T-helper 22 cell (primary cell): ENCODE measurements around the gene GAL.

Source experiments
- DNase-seq: peaks from one replicate; pipeline ENCODE4 v3.0.0-alpha.2; 2020; ENCODE audit warnings: low read depth

Gene GAL

DNA sequence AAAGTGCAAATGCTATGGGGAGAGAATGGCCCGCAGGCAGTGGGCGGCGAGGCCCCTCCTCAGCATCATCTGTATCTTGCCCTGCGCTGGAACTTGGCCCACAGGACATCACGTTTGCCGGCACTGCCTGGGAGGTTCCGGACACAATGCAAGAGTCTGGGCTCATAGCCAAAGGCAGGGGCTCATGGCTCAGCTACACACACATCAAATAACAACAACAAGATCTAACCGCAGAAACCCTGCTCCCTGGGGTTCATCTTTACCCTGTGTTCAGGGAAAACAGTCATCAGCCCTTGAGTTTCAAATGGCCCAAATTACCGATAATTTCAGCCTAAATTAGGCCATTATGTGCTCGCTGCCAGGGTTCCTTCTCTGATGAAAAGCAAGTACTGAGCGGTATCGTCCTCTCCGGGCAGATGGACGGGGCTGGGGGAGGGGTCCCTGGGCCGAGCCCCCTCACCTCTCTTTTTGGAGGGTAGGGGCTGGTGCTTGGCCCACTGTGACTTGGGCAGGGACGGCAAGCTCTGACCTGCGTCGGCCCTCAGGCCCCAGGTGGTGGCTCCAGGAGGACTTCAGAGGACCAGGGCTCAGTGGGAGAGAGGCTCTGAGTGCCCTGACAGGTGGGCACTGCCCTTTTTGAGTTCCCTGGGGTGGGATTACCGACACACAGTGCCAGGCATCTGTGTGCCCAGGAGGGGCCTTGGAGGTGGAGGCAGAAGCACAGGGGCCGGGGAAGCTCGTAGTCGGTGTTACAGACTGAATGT, 25.0 kb upstream of the GAL start:
- no peak for DNase-seq

DNA sequence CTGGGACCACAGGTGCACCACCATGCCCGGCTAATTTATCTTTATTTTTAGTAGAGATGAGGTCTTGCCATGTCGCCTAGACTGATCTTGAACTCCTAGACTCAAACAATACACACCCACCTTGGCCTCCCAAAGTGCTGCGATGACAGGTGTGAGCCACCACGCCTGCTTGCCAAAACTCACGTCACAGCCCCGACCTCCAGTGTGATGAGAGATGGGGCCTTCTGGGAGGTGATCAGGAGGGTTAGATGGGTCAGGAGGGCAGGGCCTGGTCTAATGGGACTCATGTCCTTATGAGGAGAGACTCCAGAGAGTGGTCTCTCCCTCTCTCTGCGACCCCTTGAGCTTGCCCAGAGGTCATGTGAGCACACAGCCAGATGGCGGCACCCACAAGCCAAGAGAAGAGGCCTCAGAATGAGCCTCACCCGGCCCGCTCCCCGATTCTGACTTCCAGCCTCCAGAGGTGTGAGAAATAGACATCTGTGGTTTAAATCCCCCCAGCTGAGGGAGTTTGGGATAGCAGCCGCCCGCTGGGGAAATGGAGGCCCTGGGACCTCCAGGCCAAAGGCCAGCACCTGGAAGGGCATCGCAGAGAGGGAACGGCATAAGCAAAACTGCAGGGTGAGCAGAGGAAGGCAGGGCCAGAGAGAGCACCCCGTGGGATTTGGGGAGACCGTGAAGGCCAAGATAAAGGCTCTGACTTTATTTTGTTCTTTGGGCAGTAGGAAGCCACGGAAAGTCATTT, 24.1 kb upstream of the GAL start:
- DNase-seq = no peak

DNA sequence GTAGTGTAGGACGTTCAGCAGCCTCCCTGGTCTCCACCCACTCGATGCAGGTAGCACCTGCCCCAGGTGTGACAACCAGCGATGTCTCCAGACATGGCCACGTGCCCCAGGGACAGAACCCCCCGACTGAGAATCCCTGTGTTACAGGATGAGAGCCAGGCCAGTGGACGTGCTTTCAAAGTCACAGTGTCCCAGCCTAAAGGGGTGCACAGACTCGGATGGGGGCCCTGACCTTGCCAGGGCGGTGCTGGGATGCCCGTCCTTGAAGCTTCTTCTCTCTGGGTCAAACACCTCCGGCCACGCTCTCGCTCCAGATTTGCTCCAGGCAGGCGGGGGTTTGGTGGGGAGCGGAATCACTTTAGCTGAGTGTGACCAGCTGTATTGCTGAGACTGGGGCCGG, 23.3 kb upstream of the GAL start:
- DNase-seq = no peak

DNA sequence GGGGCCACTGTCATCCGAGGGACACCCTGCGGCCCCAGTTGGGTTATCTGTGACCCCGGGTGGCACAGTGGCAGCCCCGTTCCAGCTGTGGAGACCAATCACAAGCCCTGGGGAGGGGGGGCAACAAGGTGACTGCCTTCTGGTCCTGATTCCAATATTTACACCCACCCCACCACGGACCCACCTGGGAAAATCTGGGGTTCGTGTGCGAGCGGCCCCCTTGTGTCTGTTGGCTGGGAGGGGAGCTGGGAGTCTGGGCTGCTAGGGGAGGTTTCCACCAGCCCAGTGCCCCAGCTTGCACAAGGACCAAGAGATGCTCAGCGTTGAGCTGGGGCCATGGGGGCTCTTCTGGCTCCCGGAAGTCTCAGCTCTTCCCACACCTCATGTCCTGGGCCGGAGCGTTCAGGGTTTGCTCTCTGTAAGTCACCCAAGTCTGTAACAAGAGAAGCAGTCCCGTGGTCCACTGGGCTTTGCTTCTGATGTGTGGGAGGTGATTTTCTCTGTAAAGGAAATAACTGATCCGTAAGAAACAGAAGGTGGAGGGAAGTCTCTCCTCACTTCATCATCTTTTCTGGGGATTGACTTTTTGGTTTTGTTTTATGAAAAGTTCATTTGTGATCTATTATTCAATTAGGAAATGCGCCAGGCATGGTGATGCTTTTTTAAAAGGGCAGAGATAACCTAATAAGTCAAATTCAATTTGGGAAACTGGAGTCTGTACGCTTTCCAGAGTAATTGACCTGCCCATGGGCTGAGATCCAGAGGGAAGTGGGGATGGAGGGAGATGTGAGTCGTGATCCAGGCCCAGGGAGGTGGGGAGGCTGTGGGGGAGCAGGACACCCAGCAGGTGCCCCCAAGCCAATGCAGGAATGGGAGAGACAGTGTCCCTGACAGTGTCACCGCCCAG, 22.4 kb upstream of the GAL start:
- DNase-seq = no peak

DNA sequence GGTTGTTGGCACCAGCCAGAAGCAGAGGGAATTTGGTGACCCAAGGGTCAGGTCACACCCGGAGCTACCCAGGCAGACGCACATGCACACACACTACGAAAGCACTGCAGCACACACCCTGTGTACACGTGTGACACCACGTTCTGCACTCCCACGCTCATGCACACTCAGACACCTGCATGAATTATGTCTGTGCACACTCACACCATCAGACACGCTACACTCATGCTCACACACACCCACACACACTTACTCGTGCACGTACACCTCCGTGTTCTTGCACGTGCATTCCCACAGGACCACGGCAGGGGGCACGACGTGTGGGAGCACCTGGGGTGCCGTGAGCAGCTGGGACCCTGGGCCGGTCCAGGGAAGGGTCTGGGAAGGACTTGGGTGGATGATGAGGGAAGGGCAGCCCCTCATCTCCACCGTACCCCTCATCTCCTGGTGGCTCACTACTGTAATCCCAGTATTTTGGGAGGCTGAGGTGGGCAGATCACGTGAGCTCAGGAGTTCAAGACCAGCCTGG, 20.8 kb upstream of the GAL start:
- no peak for DNase-seq

DNA sequence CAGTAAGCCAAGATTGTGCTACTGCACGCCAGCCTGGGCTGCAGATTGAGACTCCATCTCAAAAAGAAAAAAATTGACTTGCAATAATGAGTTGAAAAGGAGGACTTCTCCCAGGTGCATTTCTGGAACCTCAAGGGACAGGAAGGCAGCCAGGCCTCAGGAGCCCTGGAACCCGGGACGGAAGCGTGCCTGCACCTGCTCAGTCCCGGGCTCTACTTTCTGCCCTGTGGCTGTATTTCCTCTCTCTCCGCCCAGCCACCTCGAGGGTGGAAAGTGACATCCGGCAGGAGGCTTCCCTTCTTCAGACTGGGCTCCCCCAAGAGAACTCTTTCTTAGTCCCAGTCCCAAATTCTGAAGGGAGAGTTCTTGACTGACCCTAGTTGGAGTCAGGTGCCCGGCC, 20.2 kb upstream of the GAL start:
- DNase-seq = no peak

DNA sequence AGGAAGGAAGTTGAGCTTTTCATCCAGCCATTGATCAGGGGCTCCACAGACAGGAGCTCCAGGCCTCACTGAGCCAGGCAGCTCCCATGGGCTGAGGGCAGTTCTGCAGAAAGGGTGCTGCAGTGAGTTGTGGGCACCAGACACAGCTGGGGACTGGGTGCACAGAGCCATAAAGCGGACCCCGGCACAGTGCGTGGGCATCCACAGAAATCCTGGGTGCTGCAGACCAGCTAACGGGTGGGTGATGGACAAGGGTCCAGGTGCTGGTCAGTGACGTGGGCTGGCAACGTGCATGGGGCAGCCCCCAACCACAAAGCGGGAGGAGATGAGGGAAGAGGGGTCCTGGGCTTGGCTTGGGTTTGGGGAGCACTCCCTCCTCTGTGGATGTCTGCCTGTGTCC, 19.4 kb upstream of the GAL start:
- no peak for DNase-seq

DNA sequence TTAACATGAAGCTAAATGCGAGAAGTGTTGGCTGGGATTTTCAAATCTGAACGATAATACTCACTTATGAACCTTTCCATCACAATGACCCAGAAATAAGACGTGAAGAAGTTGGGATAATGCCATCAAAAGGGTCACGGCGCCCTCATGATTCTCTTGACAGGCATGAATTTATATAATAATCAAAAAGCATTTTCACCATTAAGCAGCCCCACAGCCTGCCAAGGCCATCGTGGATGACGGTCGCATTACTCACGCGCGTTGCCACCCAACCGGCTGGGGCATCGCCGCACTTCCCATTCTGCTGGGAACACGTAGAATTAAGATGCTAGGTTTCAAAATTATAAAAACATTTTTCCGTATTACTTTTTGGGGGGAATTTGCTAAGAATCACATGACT, 18.9 kb upstream of the GAL start:
- no peak for DNase-seq

DNA sequence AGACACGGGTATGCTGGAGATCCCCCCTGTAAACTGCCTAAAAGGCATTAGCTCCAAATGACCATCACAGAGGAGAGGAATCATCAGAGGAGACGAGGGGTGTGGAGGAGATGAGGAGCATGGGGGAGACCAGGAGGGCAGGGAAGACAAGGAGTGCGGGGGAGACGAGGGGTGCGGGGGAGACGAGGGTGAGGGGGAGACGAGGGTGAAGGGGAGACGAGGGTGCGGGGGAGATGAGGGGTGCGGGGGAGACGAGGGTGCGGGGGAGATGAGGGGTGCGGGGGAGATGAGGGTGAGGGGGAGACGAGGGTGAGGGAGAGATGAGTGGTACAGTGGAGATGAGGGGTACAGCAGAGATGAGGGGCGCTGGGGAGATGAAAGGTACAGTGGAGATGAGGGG, 17.5 kb upstream of the GAL start:
- DNase-seq = no peak

DNA sequence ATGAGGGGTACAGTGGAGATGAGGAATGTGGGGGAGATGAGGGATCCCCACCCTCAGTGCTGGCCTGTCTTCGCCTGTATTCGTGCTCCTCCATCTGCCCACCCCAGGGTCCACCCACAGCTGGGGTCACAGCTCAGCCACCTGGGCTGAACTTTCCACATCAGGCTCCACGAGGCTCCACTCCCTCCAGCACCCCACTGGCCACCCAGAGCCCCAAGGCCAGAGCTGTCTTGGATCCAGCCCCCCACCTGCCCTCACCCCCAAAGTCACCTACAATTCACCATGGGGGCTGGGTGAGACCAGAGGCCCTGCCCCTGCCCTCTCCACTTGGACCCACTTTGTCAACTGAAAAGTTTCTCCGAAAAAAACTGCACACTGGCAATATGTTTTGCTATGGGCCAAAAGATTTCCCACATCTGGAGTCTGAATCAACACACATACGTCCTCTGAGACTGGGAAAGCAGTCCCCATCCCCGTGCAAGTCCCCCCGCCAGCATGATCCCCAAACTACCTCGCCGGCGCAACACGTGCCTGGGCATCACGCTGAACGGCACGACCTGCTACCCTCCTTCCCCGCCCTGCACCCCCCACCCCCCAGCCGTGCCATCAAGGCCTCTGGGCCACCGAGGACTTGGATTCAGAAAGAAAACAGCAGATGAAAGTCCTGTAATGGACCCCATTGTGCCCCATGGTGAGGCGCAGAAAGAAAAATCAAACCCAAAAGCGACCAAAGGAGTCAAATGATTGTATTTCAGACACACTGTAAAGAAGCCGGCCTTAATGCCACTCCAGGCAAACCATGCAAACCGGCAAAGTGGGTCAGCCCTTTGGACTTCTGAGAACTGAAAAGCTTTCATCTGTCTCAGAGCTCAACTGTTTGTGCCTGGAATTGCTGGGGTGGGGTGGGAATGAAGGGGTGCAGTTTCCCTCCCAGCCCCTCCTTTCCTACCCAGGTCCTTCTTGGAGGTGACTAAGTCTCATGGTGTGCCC, 16.5 kb upstream of the GAL start:
- no peak for DNase-seq

DNA sequence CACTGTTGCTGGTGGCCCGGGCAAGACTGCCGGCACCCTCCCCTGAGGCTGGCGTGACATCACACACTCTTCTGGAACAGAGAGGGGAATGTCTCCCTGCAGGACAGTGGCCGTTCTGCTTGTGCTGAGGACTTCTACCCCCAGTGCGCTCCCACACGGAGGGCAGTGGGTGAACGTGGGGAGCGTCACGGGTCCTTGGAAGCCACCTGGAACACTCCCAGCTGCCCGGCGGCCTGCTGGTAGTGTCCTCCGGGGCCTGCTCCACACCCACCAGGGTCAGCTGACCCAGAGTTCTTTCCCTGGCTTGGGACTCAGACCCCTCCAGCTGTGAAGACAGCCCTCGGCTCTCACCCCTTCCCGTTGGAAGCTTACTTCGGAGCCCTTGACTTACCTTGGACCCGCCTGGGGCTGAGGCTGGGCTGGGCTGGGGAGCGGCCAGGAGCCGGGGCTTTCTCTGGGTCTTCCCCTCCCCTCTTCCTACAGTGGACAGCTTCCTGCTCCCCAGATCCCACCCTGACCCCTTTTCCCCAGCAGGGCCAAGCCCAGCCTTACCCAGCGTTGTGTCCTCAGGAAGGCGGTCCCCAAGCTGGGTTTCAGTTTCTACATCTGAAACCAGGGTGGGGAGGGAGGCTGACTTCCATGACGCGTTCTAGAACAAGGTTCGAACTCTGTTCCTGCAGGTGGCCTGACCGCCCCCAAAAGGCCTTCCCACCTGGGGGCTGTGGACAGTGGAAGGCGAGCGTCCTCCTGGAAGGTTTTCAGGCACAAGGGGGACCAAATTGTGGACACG, 14.8 kb upstream of the GAL start:
- DNase-seq = no peak

DNA sequence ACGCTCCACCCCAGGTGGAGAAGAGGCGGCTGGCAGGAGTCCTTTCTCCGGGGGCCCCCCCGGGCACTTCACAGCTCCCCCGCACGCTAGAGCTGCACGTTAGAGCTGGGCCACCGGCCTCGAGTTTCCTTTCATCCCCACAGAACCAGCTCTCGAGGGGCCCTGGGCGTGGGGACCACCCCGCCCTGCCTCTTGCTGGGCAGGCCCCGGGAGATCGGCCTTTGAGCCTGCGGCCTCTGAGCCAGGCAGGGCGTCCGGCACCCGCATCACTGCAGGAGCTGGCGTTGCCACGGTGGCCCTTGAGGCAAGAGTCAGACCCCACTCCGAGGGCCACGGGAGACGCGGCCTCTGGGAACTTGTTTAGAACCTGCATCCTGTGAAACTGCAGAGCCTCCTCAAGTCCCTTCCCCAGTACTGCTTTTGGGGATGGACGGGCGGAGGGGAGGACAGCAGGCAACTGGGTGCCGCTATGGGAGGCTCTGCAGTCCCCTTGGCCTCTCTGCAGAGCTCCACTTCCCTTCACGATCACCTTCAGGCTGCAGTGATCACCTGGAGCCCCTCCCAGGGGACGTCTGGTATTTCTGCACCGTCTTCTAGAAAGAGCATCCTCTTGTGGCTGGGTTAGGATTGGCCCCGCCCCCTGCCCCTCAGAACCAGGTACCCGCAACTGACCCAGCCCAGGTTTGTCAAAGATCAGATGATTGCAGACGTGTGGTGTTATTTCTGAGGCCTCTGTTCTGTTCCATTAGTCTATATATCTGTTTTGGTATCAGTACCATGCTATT, 13.9 kb upstream of the GAL start:
- DNase-seq = no peak

DNA sequence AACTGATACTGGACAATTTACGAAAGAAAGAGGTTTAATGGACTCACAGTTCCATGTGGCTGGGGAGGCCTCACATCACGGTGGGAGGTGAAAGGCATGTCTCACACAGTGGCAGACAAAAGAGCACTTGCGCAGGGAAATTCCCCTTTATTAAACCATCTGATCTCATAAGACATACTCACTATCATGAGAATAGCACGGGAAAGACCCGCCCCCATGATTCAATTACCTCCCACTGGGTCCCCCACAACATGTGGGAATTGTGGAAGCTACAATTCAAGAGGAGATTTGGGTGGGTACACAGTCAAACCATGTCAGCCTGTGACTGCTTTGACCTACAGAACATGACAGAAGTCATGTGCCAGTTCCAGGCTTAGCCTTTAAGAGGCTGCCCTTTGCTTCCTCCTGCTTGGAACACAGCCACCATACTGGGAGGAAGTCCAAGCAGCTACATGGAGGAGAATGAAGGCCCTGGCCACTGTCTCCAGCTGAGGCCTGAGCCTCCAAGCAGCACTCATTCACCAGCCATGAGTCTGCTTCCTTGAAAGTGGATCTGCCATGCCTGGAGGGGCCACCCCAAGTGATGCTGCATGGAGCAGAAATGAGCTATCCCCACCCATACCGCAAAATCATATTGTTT, 10.9 kb upstream of the GAL start:
- DNase-seq = no peak

DNA sequence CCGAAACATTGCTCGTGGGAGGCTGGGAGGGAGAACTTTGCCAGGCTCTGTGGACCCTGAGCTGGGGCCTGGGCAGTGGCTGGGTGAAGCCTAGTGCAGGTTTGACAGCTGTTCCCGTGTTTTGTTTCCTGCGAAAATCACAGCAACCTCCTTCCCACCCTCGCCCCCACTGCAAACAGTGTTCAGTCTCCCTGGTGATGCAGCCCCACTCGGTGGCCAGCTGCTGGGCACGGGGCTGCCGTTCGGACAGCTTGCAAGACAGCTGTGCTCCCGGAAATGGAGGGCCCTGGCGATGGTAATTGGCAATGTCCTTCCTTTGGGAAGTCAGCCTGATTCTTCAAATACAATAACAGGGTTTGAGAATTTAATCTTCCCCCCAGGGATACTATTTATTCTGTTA, 10.4 kb upstream of the GAL start:
- no peak for DNase-seq

DNA sequence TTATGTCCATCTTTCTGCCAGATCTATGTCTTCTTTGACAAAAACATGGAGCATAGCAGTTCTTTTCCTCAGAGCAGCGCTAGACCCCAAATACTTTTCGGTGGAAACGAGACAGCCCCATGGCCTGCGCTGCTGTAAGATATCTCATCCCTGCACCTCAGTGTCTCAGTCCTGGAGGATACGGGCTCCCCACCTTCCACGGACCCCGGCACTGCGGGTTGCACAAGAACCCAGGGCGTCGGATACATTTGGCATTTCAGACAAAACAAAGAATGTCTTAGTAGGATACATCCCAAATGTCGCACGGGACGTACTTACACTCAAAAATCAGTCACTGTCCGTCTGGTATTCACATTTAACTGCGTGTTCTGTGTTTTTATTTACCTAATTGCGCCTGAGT, 9.9 kb upstream of the GAL start:
- no peak for DNase-seq

DNA sequence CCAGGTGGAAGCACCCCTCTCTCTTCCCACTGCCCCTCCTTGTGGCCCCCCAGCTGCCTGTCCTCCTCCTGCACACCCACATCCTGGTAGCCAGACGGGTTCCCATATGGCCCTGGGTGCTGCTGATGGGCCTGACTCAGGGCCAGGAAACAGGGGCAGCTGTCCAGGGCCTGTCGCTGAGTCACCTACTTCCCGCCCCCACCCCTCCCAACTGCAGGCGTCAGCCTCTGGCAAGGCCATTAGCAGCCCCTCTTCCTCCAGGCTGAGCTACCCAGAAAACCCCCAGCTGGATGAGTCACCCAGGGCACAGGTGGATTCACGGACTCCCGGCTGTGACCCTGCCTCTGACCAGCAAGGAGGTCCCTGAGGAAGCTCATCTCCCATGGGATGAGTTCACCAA, 6.9 kb upstream of the GAL start:
- DNase-seq = no peak

DNA sequence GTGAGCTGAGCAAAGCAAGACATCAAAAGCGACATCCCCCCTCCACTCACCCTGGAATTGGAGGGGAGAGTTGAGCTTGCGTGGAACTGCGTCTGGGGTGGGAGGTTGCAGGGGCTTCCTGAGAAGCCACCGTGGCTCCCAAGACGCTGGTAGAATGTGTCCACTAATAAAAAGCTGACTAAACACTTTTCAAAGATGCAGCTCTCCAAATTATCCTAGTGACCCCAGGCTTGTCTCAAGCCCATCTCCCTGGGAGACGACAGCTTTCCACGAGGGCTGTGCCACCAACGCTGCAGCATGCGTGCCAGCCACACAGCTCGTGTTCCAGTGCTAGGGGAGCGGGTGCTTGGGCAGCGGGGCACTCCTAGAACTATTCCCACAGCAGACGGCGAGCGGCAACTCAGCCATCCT, 6.3 kb upstream of the GAL start:
- no peak for DNase-seq

DNA sequence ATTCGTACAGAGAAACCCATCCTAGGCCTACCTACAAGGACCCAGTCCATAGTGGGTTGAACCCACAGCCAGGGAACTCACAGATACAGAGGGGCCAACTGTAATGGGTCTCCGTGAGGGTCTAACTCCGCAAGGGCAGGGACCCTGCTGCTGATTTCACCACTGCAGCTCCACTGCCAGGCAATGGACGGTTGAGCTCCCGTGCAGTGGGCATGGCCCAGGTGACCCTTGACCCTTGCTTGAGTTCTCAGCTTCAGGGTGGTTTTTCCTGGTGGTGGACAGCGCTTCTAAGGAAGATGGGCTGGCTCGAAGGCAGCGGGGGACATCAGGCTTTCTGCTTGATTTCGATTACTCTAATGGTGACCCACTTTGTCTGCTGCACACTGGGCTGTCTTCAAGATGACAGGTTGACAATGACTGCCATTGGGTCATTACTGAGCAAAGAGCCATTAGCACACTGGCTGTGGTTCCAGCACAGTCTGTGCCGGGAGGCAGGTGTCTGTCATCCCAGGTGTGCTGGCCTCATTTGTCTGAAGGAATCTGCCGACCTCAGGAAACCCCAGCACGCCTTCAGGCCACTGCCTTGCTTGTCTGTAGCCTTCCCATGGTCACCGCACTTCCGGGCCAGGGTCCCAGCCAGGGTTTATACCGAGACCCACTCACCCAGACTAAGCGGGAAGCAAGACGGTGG, 3.7 kb upstream of the GAL start:
- no peak for DNase-seq

DNA sequence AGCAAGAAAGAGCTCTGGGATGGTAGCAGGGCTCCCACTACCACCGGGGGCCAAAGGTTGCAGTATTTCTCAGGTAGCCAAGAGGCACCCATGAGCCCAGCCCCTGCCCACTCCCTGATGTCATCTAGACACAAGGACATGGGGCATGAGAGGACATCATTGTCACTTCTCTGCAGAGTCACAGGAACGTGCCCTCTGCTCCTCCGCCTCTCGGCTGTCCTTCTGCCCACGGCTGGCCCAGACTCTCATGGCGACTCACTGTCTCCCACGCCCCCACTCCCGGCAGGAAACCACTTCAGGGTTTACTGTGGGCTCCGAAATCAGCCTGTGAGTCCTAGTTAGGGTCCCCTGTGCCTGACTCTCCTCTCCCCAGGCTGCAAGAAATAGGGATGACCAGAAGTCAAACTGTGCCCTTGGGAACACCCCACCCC, 1.8 kb upstream of the GAL start:
- no peak for DNase-seq
